Measurements from ENCODE around the gene CSNK1D.

GRCh38 chr17:82237083-82237745 lies 36.3 kb downstream of the CSNK1D start:
- TF ChIP-seq CTCF (IDR thresholded peaks at IDR 0.05) = no peak
- TF ChIP-seq POLR2A (IDR thresholded peaks at IDR 0.05) = no peak

Data from ovary (tissue), 3 donors.